ENCODE data around the gene AXIN1. TPM values are rescaled to one million over a fixed set of nuclear protein-coding genes. Genes with fewer than 3 reads are reported as not detected.

AXIN1 gene
- total RNA-seq, 4 donors from 2014 or later: 17.5 to 29.7 (median 26.4) TPM

- no peaks in the 10 kb centered on the region for H3K9me3 ChIP-seq
- no peak overlapping the region for H3K27ac ChIP-seq
- DNase-seq: no peak
- peaks cover 5% of the 10 kb centered on the region in 2 donors for H3K4me1 ChIP-seq
- H3K36me3 ChIP-seq: no peaks in the 10 kb centered on the region
- H3K27me3 ChIP-seq: no peaks in the 10 kb centered on the region
- 88 to 92% methylated on average over 11 to 18 of the region's 22 CpGs for WGBS, 2 donors
- H3K4me3 ChIP-seq (replicated peaks in 1 of 3): no peak overlapping the region
- intact Hi-C loops (cut with DNase I): no loop called here
- no peak for TF ChIP-seq POLR2A (IDR thresholded peaks at IDR 0.05)
- TF ChIP-seq CTCF (IDR thresholded peaks at IDR 0.05): no peak
Measured at GRCh38 chr16:399340-400019, 47.0 kb upstream of the AXIN1 start.

GRCh38 chr16:398561-399339, 46.2 kb upstream of the AXIN1 start:
- H3K4me1 ChIP-seq: peaks cover 5% of the 10 kb centered on the region in 2 donors

GRCh38 chr16:397736-398332, 45.3 kb upstream of the AXIN1 start:
- Histone ChIP-seq H3K36me3 (no peaks in the 10 kb centered on the region), H3K27me3 (no peaks in the 10 kb centered on the region), H3K4me1 (peaks cover 5% of the 10 kb centered on the region in 2 donors), H3K4me3 (replicated peaks in 1 of 3) (peak overlapping the region in 1 of 3 donors; percentile 51), H3K9me3 (no peaks in the 10 kb centered on the region), H3K27ac (peak overlapping the region; percentile 25 to 61 (median 49))
- 41 to 54% methylated on average over 10 to 14 of the region's 29 CpGs for WGBS, 2 donors
- intact Hi-C loops (cut with DNase I): no loop called here
- TF ChIP-seq POLR2A (IDR thresholded peaks at IDR 0.05): no peak
- TF ChIP-seq CTCF (IDR thresholded peaks at IDR 0.05): peak; percentile 13 to 56 (median 44)
- peak; percentile 85 to 88 for DNase-seq

More at GRCh38 chr16:398561-399339, 46.2 kb upstream of the AXIN1 start:
- TF ChIP-seq CTCF (IDR thresholded peaks at IDR 0.05) (no peak), POLR2A (IDR thresholded peaks at IDR 0.05) (no peak)
- WGBS, 2 donors: 86 to 90% methylated on average over 19 of the region's 24 CpGs
- no peak overlapping the region for H3K27ac ChIP-seq
- H3K4me3 ChIP-seq (replicated peaks in 1 of 3): no peak overlapping the region
- no peak for DNase-seq
- H3K9me3 ChIP-seq: no peaks in the 10 kb centered on the region
- no peaks in the 10 kb centered on the region for H3K27me3 ChIP-seq
- intact Hi-C loops (cut with DNase I): no loop called here
- no peaks in the 10 kb centered on the region for H3K36me3 ChIP-seq

- Histone ChIP-seq H3K27ac (peak within 1 kb of the TSS; percentile 47 to 74 (median 61)), H3K36me3 (no peaks in the 10 kb centered on the region), H3K27me3 (no peaks in the 10 kb centered on the region), H3K4me1 (peaks cover 1 to 5% of the 10 kb centered on the region in 2 donors), H3K4me3 (replicated peaks in 1 of 3) (peak within 1 kb of the TSS in 1 of 3 donors; percentile 51), H3K9me3 (no peaks in the 10 kb centered on the region)
- no peak for TF ChIP-seq CTCF (IDR thresholded peaks at IDR 0.05)
- peak in 1 of 2 donors; percentile 32 for TF ChIP-seq POLR2A (IDR thresholded peaks at IDR 0.05)
- peak; percentile 27 to 33 for DNase-seq
- WGBS, 2 donors: 2% methylated on average over 7 of the region's 75 CpGs; no CpG with 5 or more reads in 1 of the 2 donors
- intact Hi-C loops (cut with DNase I): no loop called here
Measured at GRCh38 chr16:397135-397661, 44.7 kb upstream of the AXIN1 start, which contains the start of gene NME4. NME4 (plus strand) TSS chr16:397199; CDS start chr16:397223, 24 bp downstream.

Measured in thyroid gland (tissue), 4 donors.